Peyer's patch (tissue), 4 donors: Measurements from ENCODE around the gene SLC25A11. TPM values are rescaled to one million over a fixed set of nuclear protein-coding genes. Genes with fewer than 3 reads are reported as not detected.
A peak's percentile ranks its signal among the peaks of the same experiment; 100 is the strongest.

Experiments used
- DNase-seq, 3 donors: peaks; one replicate each; pipeline ENCODE4 v3.0.0-alpha.2; 2017 to 2019
- H3K27ac ChIP-seq, 4 donors: fragments of 200-600 bp; sonication (generic); one replicate each; pipeline ENCODE4 v1.5.1; 2016 to 2019
- H3K27me3 ChIP-seq, 2 donors: fragments of 200-600 bp; sonication (generic); one replicate each; pipeline ENCODE4 v1.5.1; 2019
- H3K36me3 ChIP-seq, 3 donors: fragments of 200-600 bp; sonication (generic); one replicate each; pipeline ENCODE4 v1.5.1; 2016 to 2019
- H3K4me1 ChIP-seq, 4 donors: fragments of 200-600 bp; sonication (generic); one replicate each; pipeline ENCODE4 v1.5.1; 2016 to 2019
- H3K4me3 ChIP-seq, 4 donors: fragments of 200-600 bp; sonication (generic); 1 replicate in 3 of 4; 2 replicates in 1 of 4; pipeline ENCODE4 v1.5.1; 2016 to 2019; ENCODE audit warnings: mild to moderate bottlenecking in 1 of 4
- H3K9me3 ChIP-seq, 4 donors: fragments of 200-600 bp; sonication (generic); one replicate each; pipeline ENCODE4 v1.5.1; 2016 to 2019; ENCODE audit warnings: mild to moderate bottlenecking in 1 of 4
- POLR2A ChIP-seq, 2 donors: fragments of 450-650 bp; IDR thresholded peaks; one replicate each; pipeline ENCODE4 v1.5.1; 2017; ENCODE audit warnings: antibody characterized with exemption in 2 of 2, mild to moderate bottlenecking in 2 of 2, moderate library complexity in 2 of 2
- total RNA-seq, 4 donors: library from RNA; depleted of rRNA; stranded (reverse); fragments of >200 nt; gene quantifications; one replicate each; pipeline ENCODE4 v1.1.0, GENCODE V29; 2016
- TF ChIP-seq, protein P1 (sequence below), 6 experiments: fragments of 450-650 bp in 4 of 6; fragments of 200-600 bp in 2 of 6; sonication (generic) in 1 of 6; IDR thresholded peaks; one replicate each; pipeline ENCODE4 v1.5.1; 2017 to 2019; ENCODE audit warnings: antibody characterized with exemption in 6 of 6, mild to moderate bottlenecking in 3 of 6, moderate library complexity in 1 of 6

The SLC25A11 gene
- total RNA-seq, 4 donors from 2014 or later, result 30.5 to 84.1 (median 60.4) TPM

DNA sequence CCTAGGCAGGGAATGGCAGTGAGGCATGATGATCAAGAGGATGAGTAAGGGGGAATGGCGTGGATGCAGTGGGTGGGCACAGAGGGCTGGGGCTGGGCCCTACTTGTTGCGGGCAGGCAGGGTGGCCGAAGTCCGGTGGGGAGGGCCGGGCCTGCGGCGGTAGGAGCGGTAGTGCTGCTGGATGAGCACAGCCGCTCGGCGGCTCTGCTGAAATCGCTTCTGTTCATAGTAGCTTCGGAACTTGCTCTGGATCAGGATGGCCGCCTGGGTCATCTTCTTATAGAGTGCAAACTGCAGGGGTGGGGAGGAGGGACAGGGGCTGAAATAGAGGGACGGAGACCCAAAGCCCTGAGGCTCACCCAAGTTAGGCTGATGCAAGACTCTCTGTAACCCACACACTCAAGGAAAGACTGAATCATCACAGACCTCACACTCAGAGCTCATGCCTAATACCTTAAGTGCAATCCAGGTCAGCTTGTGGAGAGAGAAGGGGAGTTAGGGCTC lies 29.3 kb upstream of the SLC25A11 start:
- Histone ChIP-seq H3K36me3 (peaks cover 0 to 35% (median 0%) of the 10 kb centered on the region in 3 donors), H3K9me3 (no peaks in the 10 kb centered on the region), H3K4me1 (peaks cover 0 to 36% (median 10%) of the 10 kb centered on the region in 4 donors), H3K27me3 (no peaks in the 10 kb centered on the region), H3K4me3 (peak overlapping the region in 3 of 4 donors; percentile 0 to 74 (median 68)), H3K27ac (peak overlapping the region; percentile 90 to 97 (median 92))
- TF ChIP-seq POLR2A (IDR thresholded peaks at IDR 0.05), result no peak
- TF ChIP-seq, protein P1, sequence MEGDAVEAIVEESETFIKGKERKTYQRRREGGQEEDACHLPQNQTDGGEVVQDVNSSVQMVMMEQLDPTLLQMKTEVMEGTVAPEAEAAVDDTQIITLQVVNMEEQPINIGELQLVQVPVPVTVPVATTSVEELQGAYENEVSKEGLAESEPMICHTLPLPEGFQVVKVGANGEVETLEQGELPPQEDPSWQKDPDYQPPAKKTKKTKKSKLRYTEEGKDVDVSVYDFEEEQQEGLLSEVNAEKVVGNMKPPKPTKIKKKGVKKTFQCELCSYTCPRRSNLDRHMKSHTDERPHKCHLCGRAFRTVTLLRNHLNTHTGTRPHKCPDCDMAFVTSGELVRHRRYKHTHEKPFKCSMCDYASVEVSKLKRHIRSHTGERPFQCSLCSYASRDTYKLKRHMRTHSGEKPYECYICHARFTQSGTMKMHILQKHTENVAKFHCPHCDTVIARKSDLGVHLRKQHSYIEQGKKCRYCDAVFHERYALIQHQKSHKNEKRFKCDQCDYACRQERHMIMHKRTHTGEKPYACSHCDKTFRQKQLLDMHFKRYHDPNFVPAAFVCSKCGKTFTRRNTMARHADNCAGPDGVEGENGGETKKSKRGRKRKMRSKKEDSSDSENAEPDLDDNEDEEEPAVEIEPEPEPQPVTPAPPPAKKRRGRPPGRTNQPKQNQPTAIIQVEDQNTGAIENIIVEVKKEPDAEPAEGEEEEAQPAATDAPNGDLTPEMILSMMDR (IDR thresholded peaks at IDR 0.05), result no peak
- peak in 1 of 3 donors; percentile 51 for DNase-seq

GRCh38 chr17:4968486-4969046 lies 28.7 kb upstream of the SLC25A11 start:
- Histone ChIP-seq H3K36me3 (peaks cover 0 to 30% (median 0%) of the 10 kb centered on the region in 3 donors), H3K27me3 (no peaks in the 10 kb centered on the region), H3K4me1 (peaks cover 0 to 36% (median 10%) of the 10 kb centered on the region in 4 donors), H3K4me3 (peak overlapping the region; percentile 68 to 80 (median 76)), H3K27ac (peak overlapping the region; percentile 90 to 97 (median 92)), H3K9me3 (no peaks in the 10 kb centered on the region)
- no peak for DNase-seq
- no peak for TF ChIP-seq POLR2A (IDR thresholded peaks at IDR 0.05)
- TF ChIP-seq, protein P1 (IDR thresholded peaks at IDR 0.05), result no peak

- DNase-seq, result peak; percentile 93 to 97 (median 97)
- peaks cover 0 to 36% (median 10%) of the 10 kb centered on the region in 4 donors for H3K4me1 ChIP-seq
- H3K27me3 ChIP-seq, result no peaks in the 10 kb centered on the region
- peak within 1 kb of the TSS; percentile 90 to 97 (median 94) for H3K27ac ChIP-seq
- H3K36me3 ChIP-seq, result peaks cover 0 to 23% (median 0%) of the 10 kb centered on the region in 3 donors
- H3K4me3 ChIP-seq, result peak within 1 kb of the TSS; percentile 70 to 80 (median 76)
- TF ChIP-seq, protein P1 (IDR thresholded peaks at IDR 0.05), result peak in 4 of 6 experiments; percentile 11 to 24 (median 21)
- peak; percentile 75 to 82 for TF ChIP-seq POLR2A (IDR thresholded peaks at IDR 0.05)
- H3K9me3 ChIP-seq, result no peaks in the 10 kb centered on the region
Observed at GRCh38 chr17:4967539-4968485, 28.0 kb upstream of the SLC25A11 start, which contains the start of gene SPAG7. SPAG7 (minus strand) TSS chr17:4967817; CDS start chr17:4967804, 13 bp downstream.

DNA sequence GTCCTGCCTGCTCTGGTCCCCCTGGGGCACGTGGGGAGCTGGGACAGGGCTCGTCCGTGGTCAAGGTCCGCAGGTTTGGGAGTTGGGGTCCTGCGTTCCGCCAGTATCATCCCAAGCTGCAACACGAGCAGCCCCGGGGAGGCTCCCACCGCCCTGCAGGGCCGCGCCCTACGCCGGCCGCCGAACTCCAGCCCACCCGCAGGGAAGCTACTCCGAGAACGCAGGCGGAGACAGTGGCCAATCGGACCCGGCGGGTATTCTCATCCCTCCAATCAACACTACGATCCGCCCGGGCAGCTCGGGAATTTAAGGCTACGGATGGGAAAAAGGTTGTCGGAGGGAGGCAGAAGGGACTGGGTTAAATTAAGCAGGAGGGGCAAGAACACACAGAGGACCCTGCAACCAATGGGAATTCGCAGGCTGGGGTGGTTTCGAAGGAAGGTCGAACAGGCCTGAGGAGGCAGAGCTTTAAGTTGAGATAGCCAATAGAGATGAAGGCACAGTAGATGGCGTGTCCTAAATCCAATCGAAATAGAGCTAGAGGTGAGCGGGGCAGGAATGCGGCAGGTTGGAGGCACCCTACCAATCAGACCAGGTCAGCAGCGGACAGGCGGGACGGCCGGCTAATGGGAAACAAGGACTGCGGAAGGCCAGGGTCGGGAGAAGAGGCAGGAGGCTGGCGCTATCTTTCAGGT lies 27.1 kb upstream of the SLC25A11 start:
- DNase-seq, result peak; percentile 97 to 99 (median 98)
- TF ChIP-seq POLR2A (IDR thresholded peaks at IDR 0.05), result peak; percentile 27 to 38
- TF ChIP-seq, protein P1 (IDR thresholded peaks at IDR 0.05), result no peak
- Histone ChIP-seq H3K4me1 (peaks cover 0 to 36% (median 10%) of the 10 kb centered on the region in 4 donors), H3K27me3 (no peaks in the 10 kb centered on the region), H3K27ac (peak overlapping the region; percentile 90 to 97 (median 94)), H3K4me3 (peak overlapping the region; percentile 70 to 80 (median 76)), H3K9me3 (no peaks in the 10 kb centered on the region), H3K36me3 (peaks cover 0 to 14% (median 0%) of the 10 kb centered on the region in 3 donors)
